A549 (cell line): ENCODE results near the gene TRMT10C. TPM values are rescaled to one million over a fixed set of nuclear protein-coding genes. Genes with fewer than 3 reads are reported as not detected.
A peak's percentile ranks its signal among the peaks of the same experiment; 100 is the strongest.

ENCODE experiments used
- ATAC-seq, 2 experiments: fragments of 200-7000 bp in 1 of 2; fragments of >200 bp in 1 of 2; cut with Nextera tagmentation in 1 of 2; cut with Tn5 transposase in 1 of 2; 3 replicates each; pipeline versions ENCODE4 v1.8.0 to v1.9.1; 2018 to 2020; ENCODE audit warnings: mild to moderate bottlenecking in 1 of 2, moderate library complexity in 1 of 2
- CTCF ChIA-PET: fragments of 300-600 bp; sonication (Branson Sonifier 250); formaldehyde crosslinking; extraction: SDS; loops from one replicate; lab custom pipeline; 2021; ENCODE audit warnings: antibody characterized with exemption, inconsistent platforms; lab: Yijun Ruan, JAX
- POLR2A ChIA-PET: fragments of 350-600 bp; formaldehyde crosslinking; extraction: SDS; loops from one replicate; lab custom pipeline; 2021; ENCODE audit warnings: antibody characterized with exemption, inconsistent platforms; lab: Yijun Ruan, JAX
- DNase-seq, 2 experiments: peaks; one replicate each; pipeline versions ENCODE4 v3.0.0 to v3.0.0-alpha.2; 2011 to 2016; ENCODE audit warnings: low read depth in 1 of 2, low spot score in 1 of 2
- FAIRE-seq: peaks from 2 replicates; lab custom pipeline; 2011; peaks lifted over from hg19 to GRCh38; lab: Jason Lieb, UNC
- H3K27ac ChIP-seq, 2 experiments: fragments of >200 bp; sonication (Bioruptor Twin); formaldehyde crosslinking; 3 replicates each; pipeline ENCODE4 v1.5.1; 2016 to 2017
- H3K4me1 ChIP-seq: fragments of >200 bp; sonication (Bioruptor Twin); formaldehyde crosslinking; 3 replicates; pipeline ENCODE4 v1.6.1; 2016
- H3K4me2 ChIP-seq: fragments of >200 bp; sonication (Bioruptor Twin); formaldehyde crosslinking; 3 replicates; pipeline ENCODE4 v1.6.1; 2016
- H3K4me3 ChIP-seq: fragments of >200 bp; sonication (Bioruptor Twin); formaldehyde crosslinking; 3 replicates; pipeline ENCODE4 v1.5.1; 2016
- H3K9me3 ChIP-seq: fragments of >200 bp; sonication (Bioruptor Twin); formaldehyde crosslinking; 3 replicates; pipeline ENCODE4 v1.6.1; 2016
- BHLHE40 ChIP-seq: IDR thresholded peaks from 2 replicates; pipeline ENCODE4 v1.6.1; 2012; ENCODE audit warnings: low read depth, low read length, inconsistent platforms
- CBX2 ChIP-seq: fragments of 200-600 bp; sonication (generic); IDR thresholded peaks from 2 replicates; pipeline ENCODE4 v1.6.1; 2016; ENCODE audit warnings: low read depth, mild to moderate bottlenecking, borderline replicate concordance
- CHD2 ChIP-seq: fragments of 150-350 bp; IDR thresholded peaks from 2 replicates; pipeline ENCODE4 v1.6.1; 2014; ENCODE audit warnings: low read length; ENCODE audit not compliant: partially characterized antibody
- EHMT2 ChIP-seq: fragments of 200-600 bp; sonication (generic); IDR thresholded peaks from 2 replicates; pipeline ENCODE4 v1.6.1; 2016; ENCODE audit warnings: antibody characterized with exemption, low read depth, mild to moderate bottlenecking, moderate library complexity
- EP300 ChIP-seq, 2 experiments: fragments of >200 bp; sonication (Bioruptor Twin); formaldehyde crosslinking; IDR thresholded peaks; 2 replicates in 1 of 2; 3 replicates in 1 of 2; pipeline ENCODE4 v1.6.1; 2016 to 2017
- ESRRA ChIP-seq: fragments of 150-350 bp; IDR thresholded peaks from 2 replicates; pipeline ENCODE4 v1.6.1; 2014; ENCODE audit warnings: mild to moderate bottlenecking, low read length, borderline replicate concordance
- HOXB13 ChIP-seq: fragments of 250-450 bp; sonication (Bioruptor Pico); IDR thresholded peaks from 2 replicates; pipeline ENCODE4 v1.5.0; 2020; ENCODE audit warnings: low read depth, mild to moderate bottlenecking, moderate library complexity
- KDM1A ChIP-seq: fragments of 200-600 bp; sonication (generic); IDR thresholded peaks from 2 replicates; pipeline ENCODE4 v1.6.1; 2016; ENCODE audit warnings: low read depth, mild to moderate bottlenecking
- MAFK ChIP-seq: fragments of 450-650 bp; IDR thresholded peaks from 2 replicates; pipeline ENCODE4 v1.6.1; 2014; ENCODE audit not compliant: partially characterized antibody
- MAZ ChIP-seq: fragments of 150-350 bp; IDR thresholded peaks from 2 replicates; pipeline ENCODE4 v1.6.1; 2014; ENCODE audit warnings: antibody characterized with exemption, low read depth, low read length, borderline replicate concordance
- NPAS2 ChIP-seq: fragments of 250-450 bp; sonication (Bioruptor Pico); IDR thresholded peaks from 2 replicates; pipeline ENCODE4 v1.8.0; 2022; ENCODE audit warnings: mild to moderate bottlenecking, moderate library complexity, borderline replicate concordance
- PBX3 ChIP-seq: IDR thresholded peaks from 2 replicates; pipeline ENCODE4 v1.6.1; 2012
- POLR2AphosphoS2 ChIP-seq: conservative IDR thresholded peaks from 2 replicates; pipeline ENCODE4 v1.6.1; 2012; ENCODE audit warnings: low read length, improper control_type of control experiment, inconsistent platforms
- RAD21 ChIP-seq, 2 experiments: fragments of >200 bp in 1 of 2; sonication (Bioruptor Twin) in 1 of 2; formaldehyde crosslinking in 1 of 2; IDR thresholded peaks in 1 of 2; conservative IDR thresholded peaks in 1 of 2; 2 replicates in 1 of 2; 3 replicates in 1 of 2; pipeline ENCODE4 v1.6.1; 2012 to 2018; ENCODE audit warnings: inconsistent platforms in 1 of 2
- RCOR1 ChIP-seq: fragments of 150-350 bp; IDR thresholded peaks from 2 replicates; pipeline ENCODE4 v1.6.1; 2014; ENCODE audit warnings: antibody characterized with exemption, low read length, low read depth
- TFCP2L1 ChIP-seq: fragments of 250-450 bp; sonication (Bioruptor Pico); IDR thresholded peaks from 2 replicates; pipeline ENCODE4 v1.5.0; 2021; ENCODE audit warnings: mild to moderate bottlenecking
- TP53 ChIP-seq: fragments of 250-450 bp; sonication (Bioruptor Pico); IDR thresholded peaks from 2 replicates; pipeline ENCODE4 v1.5.0; 2021; ENCODE audit warnings: mild to moderate bottlenecking, moderate library complexity
- WGBS: methylation state at CpG from one replicate; pipeline ENCODE4 v1.1.6; 2017; ENCODE audit errors: missing lambda C conversion rate; 5-methylcytosine and 5-hydroxymethylcytosine counted together
- polyA plus RNA-seq, 4 experiments: library from polyadenylated mRNA; depleted of rRNA in 3 of 4; stranded (reverse); fragments of >200 nt; fragmentation: RNase III in 1 of 4; extraction: RNeasy Plus Mini Kit Qiagen cat#74134 plus additional on column Dnase treatment in 1 of 4; gene quantifications; 2 replicates in 3 of 4; 3 replicates in 1 of 4; pipeline ENCODE4 v1.2.3, GENCODE V29; 2011 to 2017
- TF ChIP-seq, protein P1 (sequence below): fragments of >200 bp; sonication (Bioruptor Twin); formaldehyde crosslinking; IDR thresholded peaks from 3 replicates; pipeline ENCODE4 v1.6.1; 2016
- TF ChIP-seq, protein P2 (sequence below): fragments of 250-450 bp; sonication (Bioruptor Pico); IDR thresholded peaks from 2 replicates; pipeline ENCODE4 v1.5.0; 2021; ENCODE audit warnings: mild to moderate bottlenecking, moderate library complexity, borderline replicate concordance
- TF ChIP-seq, protein P3 (sequence below): fragments of 450-650 bp; IDR thresholded peaks from 2 replicates; pipeline ENCODE4 v1.6.1; 2014; ENCODE audit warnings: antibody characterized with exemption
- TF ChIP-seq, protein P4 (sequence below): fragments of 200-600 bp; sonication (generic); IDR thresholded peaks from 2 replicates; pipeline ENCODE4 v1.6.1; 2016; ENCODE audit warnings: antibody characterized with exemption, mild to moderate bottlenecking, moderate library complexity

TRMT10C gene
- polyA plus RNA-seq, 2 of the 4 experiments (the other 2 are of a cell fraction), result 30.8 to 37.0 TPM

DNA sequence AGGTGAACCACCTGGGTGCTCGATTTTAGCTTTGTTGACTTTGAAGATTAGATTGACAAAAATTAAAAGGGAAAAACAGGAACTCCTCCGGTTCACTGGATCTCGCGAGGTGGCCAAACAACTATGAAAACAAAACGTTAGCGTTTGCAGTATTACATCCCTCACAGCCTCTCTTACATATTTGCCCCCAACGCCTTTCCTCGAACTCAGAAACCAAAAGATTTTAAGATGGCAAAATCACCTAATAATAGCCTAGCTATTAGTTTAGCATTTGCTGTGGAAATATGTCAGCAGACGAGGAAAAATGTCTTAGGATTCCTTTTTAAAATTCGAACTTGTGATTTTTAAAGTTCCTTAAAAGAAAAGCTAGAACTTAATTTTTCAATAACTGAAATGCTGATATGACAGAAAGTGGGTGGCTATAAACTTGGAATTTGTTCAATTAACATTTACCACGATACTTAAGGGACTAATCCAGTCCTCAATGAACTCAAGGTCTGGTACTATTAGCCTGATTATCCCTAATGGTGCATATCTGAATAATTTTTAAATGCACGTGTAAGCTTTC is 48.2 kb upstream of the TRMT10C start:
- peaks cover 5% of the 10 kb centered on the region; the same call in 1 of the 3 replicates for H3K4me1 ChIP-seq
- H3K27ac ChIP-seq, result peak overlapping the region; percentile 88 to 89
- peak overlapping the region; percentile 69 for H3K4me3 ChIP-seq
- 14% methylated on average over 12 of the region's 12 CpGs for WGBS
- peak; percentile 71 to 74 for ATAC-seq
- ChIA-PET POLR2A (interaction anchor here (0.6 to 2.1 kb wide), 4 partner anchors 48 to 132 kb away, joined by 3 to 8 read pairs (median 6); partner anchors contain the start of genes PCNP and TRMT10C), CTCF (interaction anchor here (1.8 kb wide), 1 partner anchor 9 kb away, joined by 4 read pairs; no protein-coding TSS in a partner anchor)
- no peaks in the 10 kb centered on the region for H3K9me3 ChIP-seq
- TF ChIP-seq, protein P1, sequence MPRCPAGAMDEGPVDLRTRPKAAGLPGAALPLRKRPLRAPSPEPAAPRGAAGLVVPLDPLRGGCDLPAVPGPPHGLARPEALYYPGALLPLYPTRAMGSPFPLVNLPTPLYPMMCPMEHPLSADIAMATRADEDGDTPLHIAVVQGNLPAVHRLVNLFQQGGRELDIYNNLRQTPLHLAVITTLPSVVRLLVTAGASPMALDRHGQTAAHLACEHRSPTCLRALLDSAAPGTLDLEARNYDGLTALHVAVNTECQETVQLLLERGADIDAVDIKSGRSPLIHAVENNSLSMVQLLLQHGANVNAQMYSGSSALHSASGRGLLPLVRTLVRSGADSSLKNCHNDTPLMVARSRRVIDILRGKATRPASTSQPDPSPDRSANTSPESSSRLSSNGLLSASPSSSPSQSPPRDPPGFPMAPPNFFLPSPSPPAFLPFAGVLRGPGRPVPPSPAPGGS, result peak; percentile 66; the same call in 1 of the 3 replicates
- no peak for TF ChIP-seq TFCP2L1 (CRISPR knock-in tag)
- TF ChIP-seq ESRRA, result no peak
- TF ChIP-seq KDM1A, result no peak
- TF ChIP-seq CHD2, result peak; percentile 93
- no peak for TF ChIP-seq RCOR1
- TF ChIP-seq NPAS2, result no peak
- no peak for TF ChIP-seq RAD21 (conservative IDR thresholded peaks at IDR 0.05 in 1 of 2, IDR thresholded peaks at IDR 0.05 in 1 of 2)
- no peak for TF ChIP-seq TP53 (CRISPR knock-in tag)
- TF ChIP-seq MAZ, result no peak
- TF ChIP-seq BHLHE40, result no peak
- TF ChIP-seq POLR2AphosphoS2, result no peak
- TF ChIP-seq EP300 (IDR thresholded peaks at IDR 0.05), result no peak
- no peak for TF ChIP-seq HOXB13 (CRISPR knock-in tag)
- TF ChIP-seq PBX3, result no peak
- TF ChIP-seq, protein P2, sequence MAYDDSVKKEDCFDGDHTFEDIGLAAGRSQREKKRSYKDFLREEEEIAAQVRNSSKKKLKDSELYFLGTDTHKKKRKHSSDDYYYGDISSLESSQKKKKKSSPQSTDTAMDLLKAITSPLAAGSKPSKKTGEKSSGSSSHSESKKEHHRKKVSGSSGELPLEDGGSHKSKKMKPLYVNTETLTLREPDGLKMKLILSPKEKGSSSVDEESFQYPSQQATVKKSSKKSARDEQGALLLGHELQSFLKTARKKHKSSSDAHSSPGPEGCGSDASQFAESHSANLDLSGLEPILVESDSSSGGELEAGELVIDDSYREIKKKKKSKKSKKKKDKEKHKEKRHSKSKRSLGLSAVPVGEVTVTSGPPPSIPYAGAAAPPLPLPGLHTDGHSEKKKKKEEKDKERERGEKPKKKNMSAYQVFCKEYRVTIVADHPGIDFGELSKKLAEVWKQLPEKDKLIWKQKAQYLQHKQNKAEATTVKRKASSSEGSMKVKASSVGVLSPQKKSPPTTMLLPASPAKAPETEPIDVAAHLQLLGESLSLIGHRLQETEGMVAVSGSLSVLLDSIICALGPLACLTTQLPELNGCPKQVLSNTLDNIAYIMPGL, result no peak
- TF ChIP-seq, protein P3, sequence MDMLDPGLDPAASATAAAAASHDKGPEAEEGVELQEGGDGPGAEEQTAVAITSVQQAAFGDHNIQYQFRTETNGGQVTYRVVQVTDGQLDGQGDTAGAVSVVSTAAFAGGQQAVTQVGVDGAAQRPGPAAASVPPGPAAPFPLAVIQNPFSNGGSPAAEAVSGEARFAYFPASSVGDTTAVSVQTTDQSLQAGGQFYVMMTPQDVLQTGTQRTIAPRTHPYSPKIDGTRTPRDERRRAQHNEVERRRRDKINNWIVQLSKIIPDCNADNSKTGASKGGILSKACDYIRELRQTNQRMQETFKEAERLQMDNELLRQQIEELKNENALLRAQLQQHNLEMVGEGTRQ, result no peak
- no peak for TF ChIP-seq CBX2
- TF ChIP-seq, protein P4, sequence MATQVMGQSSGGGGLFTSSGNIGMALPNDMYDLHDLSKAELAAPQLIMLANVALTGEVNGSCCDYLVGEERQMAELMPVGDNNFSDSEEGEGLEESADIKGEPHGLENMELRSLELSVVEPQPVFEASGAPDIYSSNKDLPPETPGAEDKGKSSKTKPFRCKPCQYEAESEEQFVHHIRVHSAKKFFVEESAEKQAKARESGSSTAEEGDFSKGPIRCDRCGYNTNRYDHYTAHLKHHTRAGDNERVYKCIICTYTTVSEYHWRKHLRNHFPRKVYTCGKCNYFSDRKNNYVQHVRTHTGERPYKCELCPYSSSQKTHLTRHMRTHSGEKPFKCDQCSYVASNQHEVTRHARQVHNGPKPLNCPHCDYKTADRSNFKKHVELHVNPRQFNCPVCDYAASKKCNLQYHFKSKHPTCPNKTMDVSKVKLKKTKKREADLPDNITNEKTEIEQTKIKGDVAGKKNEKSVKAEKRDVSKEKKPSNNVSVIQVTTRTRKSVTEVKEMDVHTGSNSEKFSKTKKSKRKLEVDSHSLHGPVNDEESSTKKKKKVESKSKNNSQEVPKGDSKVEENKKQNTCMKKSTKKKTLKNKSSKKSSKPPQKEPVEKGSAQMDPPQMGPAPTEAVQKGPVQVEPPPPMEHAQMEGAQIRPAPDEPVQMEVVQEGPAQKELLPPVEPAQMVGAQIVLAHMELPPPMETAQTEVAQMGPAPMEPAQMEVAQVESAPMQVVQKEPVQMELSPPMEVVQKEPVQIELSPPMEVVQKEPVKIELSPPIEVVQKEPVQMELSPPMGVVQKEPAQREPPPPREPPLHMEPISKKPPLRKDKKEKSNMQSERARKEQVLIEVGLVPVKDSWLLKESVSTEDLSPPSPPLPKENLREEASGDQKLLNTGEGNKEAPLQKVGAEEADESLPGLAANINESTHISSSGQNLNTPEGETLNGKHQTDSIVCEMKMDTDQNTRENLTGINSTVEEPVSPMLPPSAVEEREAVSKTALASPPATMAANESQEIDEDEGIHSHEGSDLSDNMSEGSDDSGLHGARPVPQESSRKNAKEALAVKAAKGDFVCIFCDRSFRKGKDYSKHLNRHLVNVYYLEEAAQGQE, result peak; percentile 96
- no peak for TF ChIP-seq EHMT2
- TF ChIP-seq MAFK, result peak; percentile 96
- TF ChIP-seq, all 56 proteins: peak for 4
- peak; percentile 81 for FAIRE-seq
- peak in 1 of 2 experiments; percentile 73 for DNase-seq
- peak overlapping the region; percentile 78 for H3K4me2 ChIP-seq
